Loucy (cell line): ENCODE data around the gene MMUT.

Experiments
- H2AFZ ChIP-seq: fragments of 200-600 bp; sonication (generic); 2 replicates; pipeline ENCODE4 v1.6.0; 2016; ENCODE audit warnings: antibody characterized with exemption, mild to moderate bottlenecking, low read length, moderate library complexity
- H3F3A ChIP-seq: fragments of 200-600 bp; 2 replicates; pipeline ENCODE4 v1.6.0; 2016; ENCODE audit warnings: antibody characterized with exemption, low read depth, mild to moderate bottlenecking
- H3K27me3 ChIP-seq: fragments of 200-600 bp; sonication (generic); 2 replicates; pipeline ENCODE4 v1.6.1; 2014; ENCODE audit warnings: low read length, mild to moderate bottlenecking; ENCODE audit not compliant: insufficient read depth, poor library complexity, severe bottlenecking
- H3K36me3 ChIP-seq: fragments of 200-600 bp; sonication (generic); 2 replicates; pipeline ENCODE4 v1.6.1; 2016; ENCODE audit warnings: low read length; ENCODE audit not compliant: insufficient read depth
- H3K4me1 ChIP-seq: fragments of 200-600 bp; sonication (generic); 2 replicates; pipeline ENCODE4 v1.5.1; 2014; ENCODE audit warnings: low read length, mild to moderate bottlenecking; ENCODE audit not compliant: insufficient read depth, poor library complexity, severe bottlenecking
- H3K4me2 ChIP-seq: fragments of 200-600 bp; sonication (generic); 2 replicates; pipeline ENCODE4 v1.6.0; 2014; ENCODE audit warnings: antibody characterized with exemption, low read length, low read depth, mild to moderate bottlenecking; ENCODE audit not compliant: poor library complexity, severe bottlenecking
- H3K4me3 ChIP-seq: fragments of 200-600 bp; sonication (generic); 2 replicates; pipeline ENCODE4 v1.5.1; 2014; ENCODE audit warnings: low read length, mild to moderate bottlenecking, mixed read lengths; ENCODE audit not compliant: poor library complexity, severe bottlenecking
- H3K79me2 ChIP-seq: fragments of 200-600 bp; sonication (generic); 2 replicates; pipeline ENCODE4 v1.6.1; 2014; ENCODE audit warnings: low read length; ENCODE audit not compliant: insufficient read depth
- H3K9ac ChIP-seq: fragments of 200-600 bp; sonication (generic); 2 replicates; pipeline ENCODE4 v1.6.0; 2014; ENCODE audit warnings: mild to moderate bottlenecking, low read depth, low read length, moderate library complexity; ENCODE audit not compliant: poor library complexity, severe bottlenecking
- H3K9me2 ChIP-seq: fragments of 200-600 bp; sonication (generic); replicated peaks from 2 replicates; pipeline ENCODE4 v1.6.1; 2016; ENCODE audit warnings: low read depth, low read length, mixed read lengths
- H3K9me3 ChIP-seq: fragments of 200-600 bp; sonication (generic); 2 replicates; pipeline ENCODE4 v1.6.1; 2014; ENCODE audit warnings: mild to moderate bottlenecking, antibody characterized with exemption, low read length, low read depth; ENCODE audit not compliant: insufficient read depth
- H4K20me1 ChIP-seq: fragments of 200-600 bp; sonication (generic); 2 replicates; pipeline ENCODE4 v1.6.0; 2014; ENCODE audit warnings: antibody characterized with exemption, low read length, mild to moderate bottlenecking; ENCODE audit not compliant: insufficient read depth, poor library complexity, severe bottlenecking
- CTCF ChIP-seq: fragments of 200-600 bp; sonication (generic); conservative IDR thresholded peaks from 2 replicates; pipeline ENCODE4 v1.5.1; 2014; ENCODE audit warnings: mild to moderate bottlenecking, antibody characterized with exemption, low read length
- EZH2phosphoT487 ChIP-seq: fragments of 200-600 bp; IDR thresholded peaks from 2 replicates; pipeline ENCODE4 v1.6.1; 2018; ENCODE audit warnings: antibody characterized with exemption, mild to moderate bottlenecking, moderate library complexity, borderline replicate concordance

Gene MMUT

GRCh38 chr6:49430866-49431265, 32.2 kb downstream of the MMUT start:
- Histone ChIP-seq H3K4me3 (no peak overlapping the region), H3K9me3 (no peaks in the 10 kb centered on the region), H2AFZ (no peak overlapping the region), H3K27me3 (no peaks in the 10 kb centered on the region), H3K4me1 (no peaks in the 10 kb centered on the region), H3F3A (no peaks in the 10 kb centered on the region), H4K20me1 (no peaks in the 10 kb centered on the region), H3K9ac (no peak overlapping the region), H3K9me2 (no peaks in the 10 kb centered on the region), H3K36me3 (peaks cover 8% of the 10 kb centered on the region; the same call in 1 of the 2 replicates), H3K79me2 (no peaks in the 10 kb centered on the region), H3K4me2 (no peak overlapping the region)
- TF ChIP-seq CTCF, result no peak
- no peak for TF ChIP-seq EZH2phosphoT487

- no peaks in the 10 kb centered on the region for H3K79me2 ChIP-seq
- H3K27me3 ChIP-seq, result no peaks in the 10 kb centered on the region
- H3K36me3 ChIP-seq, result peaks cover 8% of the 10 kb centered on the region; the same call in 1 of the 2 replicates
- no peaks in the 10 kb centered on the region for H3K4me1 ChIP-seq
- no peak overlapping the region for H3K4me3 ChIP-seq
- no peak overlapping the region for H2AFZ ChIP-seq
- H3K4me2 ChIP-seq, result no peak overlapping the region
- TF ChIP-seq CTCF, result no peak
- no peak for TF ChIP-seq EZH2phosphoT487
- no peak overlapping the region for H3K9ac ChIP-seq
- no peaks in the 10 kb centered on the region for H4K20me1 ChIP-seq
- H3F3A ChIP-seq, result no peaks in the 10 kb centered on the region
- no peaks in the 10 kb centered on the region for H3K9me3 ChIP-seq
- H3K9me2 ChIP-seq, result no peaks in the 10 kb centered on the region
Observed at GRCh38 chr6:49430187-49430586, 32.9 kb downstream of the MMUT start.

- H3K4me1 ChIP-seq, result no peaks in the 10 kb centered on the region
- H3K9me2 ChIP-seq, result no peaks in the 10 kb centered on the region
- TF ChIP-seq CTCF (peak; percentile 50), EZH2phosphoT487 (no peak)
- H3K9me3 ChIP-seq, result no peaks in the 10 kb centered on the region
- H4K20me1 ChIP-seq, result no peaks in the 10 kb centered on the region
- H3K36me3 ChIP-seq, result no peaks in the 10 kb centered on the region
- no peaks in the 10 kb centered on the region for H3K79me2 ChIP-seq
- H3K4me3 ChIP-seq, result no peak overlapping the region
- H2AFZ ChIP-seq, result no peak overlapping the region
- H3K4me2 ChIP-seq, result no peak overlapping the region
- H3F3A ChIP-seq, result no peaks in the 10 kb centered on the region
- H3K27me3 ChIP-seq, result no peaks in the 10 kb centered on the region
- H3K9ac ChIP-seq, result no peak overlapping the region
Observed at GRCh38 chr6:49423817-49424216, 39.2 kb downstream of the MMUT start.
